ENCODE measurements around the gene ST3GAL4. TPM values are rescaled to one million over a fixed set of nuclear protein-coding genes. Genes with fewer than 3 reads are reported as not detected.

Gene ST3GAL4
- total and polyA plus RNA-seq, 9 of the 15 experiments (the other 6 are each of a cell fraction or from before 2014, with no cell fraction given): 0.27 to 22.9 (median 10.5) TPM

DNA sequence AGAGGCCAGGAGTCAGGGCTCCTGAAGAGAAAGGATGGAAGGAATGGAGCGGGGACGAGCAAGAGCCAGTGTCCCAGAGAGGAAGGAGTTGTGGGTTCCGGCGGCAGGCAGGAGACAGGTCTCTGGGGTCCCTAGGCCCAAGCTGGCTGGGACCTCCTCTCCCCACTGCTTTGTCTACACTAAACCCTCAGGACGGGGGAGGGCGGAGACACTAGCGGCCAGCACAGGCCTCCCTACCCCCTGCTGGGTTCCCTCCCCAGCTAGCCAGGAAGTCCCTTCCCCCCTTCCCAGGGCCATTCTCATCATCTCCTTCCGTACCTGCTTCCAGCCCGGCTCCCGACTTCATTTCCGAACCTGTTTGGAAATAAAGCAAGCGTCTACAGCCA lies 79.5 kb downstream of the ST3GAL4 start:
- no peak overlapping the region for H3K4me2 ChIP-seq (ENCODE audit: insufficient read depth, low read length)
- POLR2A ChIA-PET: interaction anchor here (1.4 kb wide), 1 partner anchor 13 kb away, joined by 3 read pairs; no protein-coding TSS in a partner anchor
- H3K9me1 ChIP-seq (ENCODE audit: control insufficient read depth, insufficient read depth, low read length): no peaks in the 10 kb centered on the region
- FAIRE-seq: no peak
- H3K4me1 ChIP-seq (replicated peaks in 1 of 2; ENCODE audit: control insufficient read depth in 2 of 2, insufficient read depth in 2 of 2, low read length in 2 of 2): peaks cover 0 to 17% of the 10 kb centered on the region in 2 experiments; a peak in 4 of 5 replicates
- H3K27me3 ChIP-seq (ENCODE audit: control insufficient read depth in 2 of 2, insufficient read depth in 2 of 2, low read length in 2 of 2): peaks cover 0 to 45% of the 10 kb centered on the region in 2 experiments; a peak in 3 of 5 replicates
- CTCF ChIA-PET (ENCODE audit: low intra/inter-chr PET ratio): no interaction called here
- in situ Hi-C loops (cut with MboI) (no loop called here), intact Hi-C loops (cut with micrococcal nuclease) (no loop called here)
- DNase-seq (ENCODE audit: extremely low read depth in 1 of 4, low spot score in 3 of 4): peak; percentile 41 to 59 (median 51)
- H3K79me2 ChIP-seq (ENCODE audit: control insufficient read depth, insufficient read depth, low read length): no peaks in the 10 kb centered on the region
- peak; percentile 45 for ATAC-seq
- no peaks in the 10 kb centered on the region for H3K36me3 ChIP-seq (ENCODE audit: control insufficient read depth, insufficient read depth, low read length)
- peaks cover 8% of the 10 kb centered on the region for H4K20me1 ChIP-seq (replicated peaks; ENCODE audit: control insufficient read depth, insufficient read depth, low read length)
- no peaks in the 10 kb centered on the region for H3K9me3 ChIP-seq (replicated peaks; ENCODE audit: control insufficient read depth, insufficient read depth, low read depth, low read length)
- no peak overlapping the region for H2AFZ ChIP-seq (ENCODE audit: low read depth, low read length)
- peak overlapping the region in 1 of 2 experiments; percentile 35; a peak in 1 of 4 replicates for H3K9ac ChIP-seq (ENCODE audit: insufficient read depth in 1 of 2, low read depth in 2 of 2, low read length in 2 of 2)
- H3K4me3 ChIP-seq: no peak overlapping the region
- H3K27ac ChIP-seq (ENCODE audit: extremely low read depth, low read depth, low read length): no peak overlapping the region
- no TSS peak for BruUV-seq (replicated peaks)
- 16% methylated on average over 9 of the region's 12 CpGs for WGBS (ENCODE audit: insufficient coverage, low coverage, missing lambda C conversion rate)
- TF ChIP-seq C11orf30 (IDR thresholded peaks at IDR 0.05; ENCODE audit: low read depth) (no peak), SIRT6 (IDR thresholded peaks at IDR 0.05; ENCODE audit: low read depth, low read length) (no peak), JUND (IDR thresholded peaks at IDR 0.05; ENCODE audit: borderline replicate concordance, low read depth, low read length) (no peak), JUND (tag; IDR thresholded peaks at IDR 0.05; ENCODE audit: borderline replicate concordance, low read depth, low read length) (no peak), HNRNPL (IDR thresholded peaks at IDR 0.05; ENCODE audit: low read depth, low read length) (no peak), FOXM1 (IDR thresholded peaks at IDR 0.05; ENCODE audit: low read depth) (no peak), FOXM1 (CRISPR knock-in tag; IDR thresholded peaks at IDR 0.05; ENCODE audit: low read depth) (no peak)
- TF ChIP-seq, protein P1, sequence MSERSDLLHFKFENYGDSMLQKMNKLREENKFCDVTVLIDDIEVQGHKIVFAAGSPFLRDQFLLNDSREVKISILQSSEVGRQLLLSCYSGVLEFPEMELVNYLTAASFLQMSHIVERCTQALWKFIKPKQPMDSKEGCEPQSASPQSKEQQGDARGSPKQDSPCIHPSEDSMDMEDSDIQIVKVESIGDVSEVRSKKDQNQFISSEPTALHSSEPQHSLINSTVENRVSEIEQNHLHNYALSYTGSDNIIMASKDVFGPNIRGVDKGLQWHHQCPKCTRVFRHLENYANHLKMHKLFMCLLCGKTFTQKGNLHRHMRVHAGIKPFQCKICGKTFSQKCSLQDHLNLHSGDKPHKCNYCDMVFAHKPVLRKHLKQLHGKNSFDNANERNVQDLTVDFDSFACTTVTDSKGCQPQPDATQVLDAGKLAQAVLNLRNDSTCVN (CRISPR knock-in tag; IDR thresholded peaks at IDR 0.05): no peak
- TF ChIP-seq, protein P2, sequence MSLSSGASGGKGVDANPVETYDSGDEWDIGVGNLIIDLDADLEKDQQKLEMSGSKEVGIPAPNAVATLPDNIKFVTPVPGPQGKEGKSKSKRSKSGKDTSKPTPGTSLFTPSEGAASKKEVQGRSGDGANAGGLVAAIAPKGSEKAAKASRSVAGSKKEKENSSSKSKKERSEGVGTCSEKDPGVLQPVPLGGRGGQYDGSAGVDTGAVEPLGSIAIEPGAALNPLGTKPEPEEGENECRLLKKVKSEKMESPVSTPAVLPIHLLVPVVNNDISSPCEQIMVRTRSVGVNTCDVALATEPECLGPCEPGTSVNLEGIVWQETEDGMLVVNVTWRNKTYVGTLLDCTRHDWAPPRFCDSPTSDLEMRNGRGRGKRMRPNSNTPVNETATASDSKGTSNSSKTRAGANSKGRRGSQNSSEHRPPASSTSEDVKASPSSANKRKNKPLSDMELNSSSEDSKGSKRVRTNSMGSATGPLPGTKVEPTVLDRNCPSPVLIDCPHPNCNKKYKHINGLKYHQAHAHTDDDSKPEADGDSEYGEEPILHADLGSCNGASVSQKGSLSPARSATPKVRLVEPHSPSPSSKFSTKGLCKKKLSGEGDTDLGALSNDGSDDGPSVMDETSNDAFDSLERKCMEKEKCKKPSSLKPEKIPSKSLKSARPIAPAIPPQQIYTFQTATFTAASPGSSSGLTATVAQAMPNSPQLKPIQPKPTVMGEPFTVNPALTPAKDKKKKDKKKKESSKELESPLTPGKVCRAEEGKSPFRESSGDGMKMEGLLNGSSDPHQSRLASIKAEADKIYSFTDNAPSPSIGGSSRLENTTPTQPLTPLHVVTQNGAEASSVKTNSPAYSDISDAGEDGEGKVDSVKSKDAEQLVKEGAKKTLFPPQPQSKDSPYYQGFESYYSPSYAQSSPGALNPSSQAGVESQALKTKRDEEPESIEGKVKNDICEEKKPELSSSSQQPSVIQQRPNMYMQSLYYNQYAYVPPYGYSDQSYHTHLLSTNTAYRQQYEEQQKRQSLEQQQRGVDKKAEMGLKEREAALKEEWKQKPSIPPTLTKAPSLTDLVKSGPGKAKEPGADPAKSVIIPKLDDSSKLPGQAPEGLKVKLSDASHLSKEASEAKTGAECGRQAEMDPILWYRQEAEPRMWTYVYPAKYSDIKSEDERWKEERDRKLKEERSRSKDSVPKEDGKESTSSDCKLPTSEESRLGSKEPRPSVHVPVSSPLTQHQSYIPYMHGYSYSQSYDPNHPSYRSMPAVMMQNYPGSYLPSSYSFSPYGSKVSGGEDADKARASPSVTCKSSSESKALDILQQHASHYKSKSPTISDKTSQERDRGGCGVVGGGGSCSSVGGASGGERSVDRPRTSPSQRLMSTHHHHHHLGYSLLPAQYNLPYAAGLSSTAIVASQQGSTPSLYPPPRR (CRISPR knock-in tag; IDR thresholded peaks at IDR 0.05; ENCODE audit: borderline replicate concordance): no peak
- TF ChIP-seq, protein P3, sequence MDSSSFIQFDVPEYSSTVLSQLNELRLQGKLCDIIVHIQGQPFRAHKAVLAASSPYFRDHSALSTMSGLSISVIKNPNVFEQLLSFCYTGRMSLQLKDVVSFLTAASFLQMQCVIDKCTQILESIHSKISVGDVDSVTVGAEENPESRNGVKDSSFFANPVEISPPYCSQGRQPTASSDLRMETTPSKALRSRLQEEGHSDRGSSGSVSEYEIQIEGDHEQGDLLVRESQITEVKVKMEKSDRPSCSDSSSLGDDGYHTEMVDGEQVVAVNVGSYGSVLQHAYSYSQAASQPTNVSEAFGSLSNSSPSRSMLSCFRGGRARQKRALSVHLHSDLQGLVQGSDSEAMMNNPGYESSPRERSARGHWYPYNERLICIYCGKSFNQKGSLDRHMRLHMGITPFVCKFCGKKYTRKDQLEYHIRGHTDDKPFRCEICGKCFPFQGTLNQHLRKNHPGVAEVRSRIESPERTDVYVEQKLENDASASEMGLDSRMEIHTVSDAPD (CRISPR knock-in tag; IDR thresholded peaks at IDR 0.05): no peak
- TF ChIP-seq, protein P4, sequence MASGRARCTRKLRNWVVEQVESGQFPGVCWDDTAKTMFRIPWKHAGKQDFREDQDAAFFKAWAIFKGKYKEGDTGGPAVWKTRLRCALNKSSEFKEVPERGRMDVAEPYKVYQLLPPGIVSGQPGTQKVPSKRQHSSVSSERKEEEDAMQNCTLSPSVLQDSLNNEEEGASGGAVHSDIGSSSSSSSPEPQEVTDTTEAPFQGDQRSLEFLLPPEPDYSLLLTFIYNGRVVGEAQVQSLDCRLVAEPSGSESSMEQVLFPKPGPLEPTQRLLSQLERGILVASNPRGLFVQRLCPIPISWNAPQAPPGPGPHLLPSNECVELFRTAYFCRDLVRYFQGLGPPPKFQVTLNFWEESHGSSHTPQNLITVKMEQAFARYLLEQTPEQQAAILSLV (tag; IDR thresholded peaks at IDR 0.05): no peak

Data from K562 (cell line).